Liver (tissue), 9 donors: ENCODE results near the gene ANKFY1. TPM values are rescaled to one million over a fixed set of nuclear protein-coding genes. Genes with fewer than 3 reads are reported as not detected.
A peak's percentile ranks its signal among the peaks of the same experiment; 100 is the strongest.

ENCODE experiments used
- DNase-seq: peaks from one replicate; pipeline ENCODE4 v3.0.0-alpha.2; 2017; ENCODE audit warnings: low spot score
- H3K27ac ChIP-seq, 2 donors: one replicate each; pipeline ENCODE4 v1.7.0; 2013; ENCODE audit warnings: inconsistent platforms in 2 of 2, low read length in 2 of 2, control low read depth in 1 of 2, low read depth in 1 of 2, mild to moderate bottlenecking in 1 of 2
- H3K27me3 ChIP-seq, 4 donors: one replicate each; pipeline versions ENCODE4 v1.6.1 to v1.7.0; 2013; ENCODE audit warnings: low read length in 3 of 4, inconsistent platforms in 1 of 4, mild to moderate bottlenecking in 1 of 4, moderate library complexity in 1 of 4; ENCODE audit not compliant: control insufficient read depth in 4 of 4, insufficient read depth in 4 of 4
- H3K36me3 ChIP-seq, 4 donors: one replicate each; pipeline versions ENCODE4 v1.6.1 to v1.7.0; 2013; ENCODE audit warnings: low read length in 3 of 4, mild to moderate bottlenecking in 3 of 4, low read depth in 1 of 4, moderate library complexity in 1 of 4; ENCODE audit not compliant: control insufficient read depth in 4 of 4, insufficient read depth in 3 of 4
- H3K4me1 ChIP-seq, 4 donors: one replicate each; pipeline versions ENCODE4 v1.6.1 to v1.7.0; 2013; ENCODE audit warnings: low read length in 3 of 4, mild to moderate bottlenecking in 3 of 4, moderate library complexity in 1 of 4; ENCODE audit not compliant: control insufficient read depth in 4 of 4, insufficient read depth in 4 of 4
- H3K4me3 ChIP-seq, 3 donors: one replicate each; pipeline versions ENCODE4 v1.6.1 to v1.7.0; 2013; ENCODE audit warnings: low read length in 3 of 3, control low read depth in 1 of 3, low read depth in 1 of 3, mild to moderate bottlenecking in 1 of 3
- H3K9ac ChIP-seq, 2 donors: one replicate each; pipeline ENCODE4 v1.7.0; 2013; ENCODE audit warnings: low read length in 2 of 2, mild to moderate bottlenecking in 2 of 2, moderate library complexity in 2 of 2, control low read depth in 1 of 2, low read depth in 1 of 2
- H3K9me3 ChIP-seq, 4 donors: one replicate each; pipeline versions ENCODE4 v1.6.1 to v1.7.0; 2013; ENCODE audit warnings: low read length in 3 of 4; ENCODE audit not compliant: control insufficient read depth in 4 of 4
- ATF3 ChIP-seq: IDR thresholded peaks from 2 replicates; pipeline ENCODE4 v1.6.1; 2016; ENCODE audit warnings: antibody characterized with exemption
- CTCF ChIP-seq: fragments of 150-350 bp; IDR thresholded peaks from 2 replicates; pipeline ENCODE4 v1.5.1; 2017; ENCODE audit warnings: improper control_type of control experiment, low read depth, low read length; ENCODE audit not compliant: missing input control
- EGR1 ChIP-seq, 2 donors: IDR thresholded peaks; 2 replicates each; pipeline ENCODE4 v1.6.1; 2016 to 2018; ENCODE audit warnings: antibody characterized with exemption in 2 of 2, low read depth in 2 of 2
- FOXA1 ChIP-seq: IDR thresholded peaks from 2 replicates; pipeline ENCODE4 v1.6.1; 2016; ENCODE audit warnings: antibody characterized with exemption
- FOXA2 ChIP-seq: IDR thresholded peaks from 2 replicates; pipeline ENCODE4 v1.6.1; 2016; ENCODE audit warnings: antibody characterized with exemption
- GABPA ChIP-seq, 2 donors: IDR thresholded peaks in 1 of 2; conservative IDR thresholded peaks in 1 of 2; 2 replicates each; pipeline ENCODE4 v1.6.1; 2016; ENCODE audit warnings: antibody characterized with exemption in 2 of 2, mild to moderate bottlenecking in 1 of 2, moderate library complexity in 1 of 2
- HNF4A ChIP-seq, 2 donors: conservative IDR thresholded peaks; 2 replicates each; pipeline ENCODE4 v1.6.1; 2016; ENCODE audit warnings: antibody characterized with exemption in 2 of 2, mild to moderate bottlenecking in 2 of 2
- HNF4G ChIP-seq: IDR thresholded peaks from 2 replicates; pipeline ENCODE4 v1.6.1; 2016; ENCODE audit warnings: antibody characterized with exemption
- NR2F2 ChIP-seq: IDR thresholded peaks from 2 replicates; pipeline ENCODE4 v1.6.1; 2016; ENCODE audit warnings: antibody characterized with exemption
- RAD21 ChIP-seq, 2 donors: IDR thresholded peaks; 2 replicates each; pipeline ENCODE4 v1.6.1; 2016; ENCODE audit warnings: antibody characterized with exemption in 2 of 2, mild to moderate bottlenecking in 2 of 2
- REST ChIP-seq: IDR thresholded peaks from 2 replicates; pipeline ENCODE4 v1.6.1; 2016; ENCODE audit warnings: antibody characterized with exemption, mild to moderate bottlenecking
- RXRA ChIP-seq, 2 donors: IDR thresholded peaks; 2 replicates each; pipeline ENCODE4 v1.6.1; 2017 to 2018; ENCODE audit warnings: antibody characterized with exemption in 2 of 2, mild to moderate bottlenecking in 1 of 2
- SP1 ChIP-seq: IDR thresholded peaks from 2 replicates; pipeline ENCODE4 v1.6.1; 2018; ENCODE audit warnings: antibody characterized with exemption, mild to moderate bottlenecking
- TAF1 ChIP-seq: conservative IDR thresholded peaks from 2 replicates; pipeline ENCODE4 v1.6.1; 2016; ENCODE audit warnings: antibody characterized with exemption, mild to moderate bottlenecking
- ZBTB33 ChIP-seq: IDR thresholded peaks from 2 replicates; pipeline ENCODE4 v1.6.1; 2016; ENCODE audit warnings: antibody characterized with exemption
- WGBS: extraction: QIAGEN DNeasy Blood & Tissue Kit; methylation state at CpG from one replicate; pipeline ENCODE4 v1.1.7; 2013; 5-methylcytosine and 5-hydroxymethylcytosine counted together
- polyA plus RNA-seq, 2 donors: library from polyadenylated mRNA; stranded (reverse) in 1 of 2; unstranded in 1 of 2; fragments of 200-250 nt in 1 of 2; fragments of >200 nt in 1 of 2; fragmentation: Nextera tagmentation in 1 of 2; extraction: Ambion mirVana in 1 of 2; gene quantifications; one replicate each; pipeline versions ENCODE4 v1.2.1 to v1.2.3, GENCODE V29; 2013 to 2015
- total RNA-seq, 2 donors: library from RNA; depleted of rRNA; stranded (reverse); fragments of >200 nt; gene quantifications; one replicate each; pipeline ENCODE4 v1.2.3, GENCODE V29; 2014
- donor health status: healthy.
- donor health status: healthy.
- donor health status: healthy.
- donor health status: healthy.
- donor health status: healthy.

ANKFY1 gene
- total and polyA plus RNA-seq, 4 donors = 6.8 to 38.6 (median 21.9) TPM

GRCh38 chr17:4250887-4251286, 12.9 kb downstream of the ANKFY1 start:
- no peak for DNase-seq
- 95% methylated on average over 2 of the region's 2 CpGs for WGBS
- Histone ChIP-seq H3K9me3 (no peaks in the 10 kb centered on the region), H3K27ac (no peak overlapping the region), H3K9ac (no peak overlapping the region), H3K36me3 (peaks cover 0 to 2% (median 0%) of the 10 kb centered on the region in 4 donors), H3K4me1 (peaks cover 0 to 7% (median 2%) of the 10 kb centered on the region in 4 donors), H3K27me3 (no peaks in the 10 kb centered on the region), H3K4me3 (no peak overlapping the region)
- TF ChIP-seq TAF1 = no peak
- no peak for TF ChIP-seq RAD21 (IDR thresholded peaks at IDR 0.05)
- TF ChIP-seq RXRA (IDR thresholded peaks at IDR 0.05) = no peak
- TF ChIP-seq FOXA1 = no peak
- no peak for TF ChIP-seq REST

- Histone ChIP-seq H3K4me3 (no peak overlapping the region), H3K4me1 (peaks cover 0 to 11% (median 2%) of the 10 kb centered on the region in 4 donors), H3K36me3 (peaks cover 0 to 2% (median 0%) of the 10 kb centered on the region in 4 donors), H3K27ac (no peak overlapping the region), H3K27me3 (no peaks in the 10 kb centered on the region), H3K9me3 (no peaks in the 10 kb centered on the region), H3K9ac (no peak overlapping the region)
- TF ChIP-seq RAD21 (IDR thresholded peaks at IDR 0.05) (peak; percentile 58 to 75), ATF3 (no peak), FOXA2 (no peak), GABPA (IDR thresholded peaks at IDR 0.05 in 1 of 2, conservative IDR thresholded peaks at IDR 0.05 in 1 of 2) (no peak), CTCF (peak; percentile 43)
- DNase-seq = peak; percentile 41
- 49% methylated on average over 4 of the region's 4 CpGs for WGBS
Observed at GRCh38 chr17:4249452-4250029, 14.2 kb downstream of the ANKFY1 start.

GRCh38 chr17:4248504-4249277, 15.1 kb downstream of the ANKFY1 start:
- 90% methylated on average over 7 of the region's 7 CpGs for WGBS
- H3K9ac ChIP-seq = no peak overlapping the region
- peaks cover 0 to 2% (median 0%) of the 10 kb centered on the region in 4 donors for H3K36me3 ChIP-seq
- DNase-seq = no peak
- H3K4me3 ChIP-seq = no peak overlapping the region
- no peak overlapping the region for H3K27ac ChIP-seq
- H3K4me1 ChIP-seq = peaks cover 0 to 18% (median 4%) of the 10 kb centered on the region in 4 donors
- H3K27me3 ChIP-seq = no peaks in the 10 kb centered on the region
- H3K9me3 ChIP-seq = no peaks in the 10 kb centered on the region
- TF ChIP-seq HNF4A (conservative IDR thresholded peaks at IDR 0.05) = no peak
- no peak for TF ChIP-seq FOXA1
- TF ChIP-seq EGR1 (IDR thresholded peaks at IDR 0.05; ENCODE audit: low read depth in 2 of 2) = no peak
- no peak for TF ChIP-seq ZBTB33
- TF ChIP-seq ATF3 = no peak
- no peak for TF ChIP-seq NR2F2
- no peak for TF ChIP-seq RXRA (IDR thresholded peaks at IDR 0.05)
- no peak for TF ChIP-seq HNF4G
- TF ChIP-seq SP1 = no peak
- TF ChIP-seq RAD21 (IDR thresholded peaks at IDR 0.05) = no peak
